ENCODE measurements around the gene USP6.

- TF ChIP-seq EP300 (IDR thresholded peaks at IDR 0.05) (no peak), POLR2AphosphoS5 (IDR thresholded peaks at IDR 0.05) (no peak), POLR2A (IDR thresholded peaks at IDR 0.05) (no peak)
- TF ChIP-seq, protein P1, sequence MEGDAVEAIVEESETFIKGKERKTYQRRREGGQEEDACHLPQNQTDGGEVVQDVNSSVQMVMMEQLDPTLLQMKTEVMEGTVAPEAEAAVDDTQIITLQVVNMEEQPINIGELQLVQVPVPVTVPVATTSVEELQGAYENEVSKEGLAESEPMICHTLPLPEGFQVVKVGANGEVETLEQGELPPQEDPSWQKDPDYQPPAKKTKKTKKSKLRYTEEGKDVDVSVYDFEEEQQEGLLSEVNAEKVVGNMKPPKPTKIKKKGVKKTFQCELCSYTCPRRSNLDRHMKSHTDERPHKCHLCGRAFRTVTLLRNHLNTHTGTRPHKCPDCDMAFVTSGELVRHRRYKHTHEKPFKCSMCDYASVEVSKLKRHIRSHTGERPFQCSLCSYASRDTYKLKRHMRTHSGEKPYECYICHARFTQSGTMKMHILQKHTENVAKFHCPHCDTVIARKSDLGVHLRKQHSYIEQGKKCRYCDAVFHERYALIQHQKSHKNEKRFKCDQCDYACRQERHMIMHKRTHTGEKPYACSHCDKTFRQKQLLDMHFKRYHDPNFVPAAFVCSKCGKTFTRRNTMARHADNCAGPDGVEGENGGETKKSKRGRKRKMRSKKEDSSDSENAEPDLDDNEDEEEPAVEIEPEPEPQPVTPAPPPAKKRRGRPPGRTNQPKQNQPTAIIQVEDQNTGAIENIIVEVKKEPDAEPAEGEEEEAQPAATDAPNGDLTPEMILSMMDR (IDR thresholded peaks at IDR 0.05) = no peak
Observed at GRCh38 chr17:5118219-5118618, 2.4 kb downstream of the USP6 start.

Measured in upper lobe of left lung (tissue), 4 donors.